Measurements from ENCODE around the gene ACOT7.
"Not testable (repeated sequence)": the region's sequence is repeated elsewhere in the genome, so short reads cannot be mapped to it uniquely, and the experiment has no call there.

The ACOT7 gene

DNA sequence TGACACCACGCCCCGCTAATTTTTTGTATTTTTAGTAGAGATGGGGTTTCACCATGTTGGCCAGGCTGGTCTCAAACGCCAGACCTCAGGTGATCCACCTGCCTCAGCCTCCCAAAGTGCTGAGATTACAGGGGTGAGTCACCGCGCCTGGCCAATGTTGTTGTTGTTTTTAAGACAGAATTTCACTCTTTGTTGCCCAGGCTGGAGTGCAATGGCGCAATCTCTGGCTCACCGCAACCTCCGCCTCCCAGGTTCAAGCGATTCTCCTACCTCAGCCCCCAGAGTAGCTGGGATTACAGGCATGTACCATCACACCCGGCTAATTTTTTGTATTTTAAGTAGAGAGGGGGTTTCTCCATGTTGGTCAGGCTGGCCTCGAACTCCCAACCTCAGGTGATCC, 173.9 kb downstream of the ACOT7 start:
- DNase-seq = not testable (repeated sequence)

DNA sequence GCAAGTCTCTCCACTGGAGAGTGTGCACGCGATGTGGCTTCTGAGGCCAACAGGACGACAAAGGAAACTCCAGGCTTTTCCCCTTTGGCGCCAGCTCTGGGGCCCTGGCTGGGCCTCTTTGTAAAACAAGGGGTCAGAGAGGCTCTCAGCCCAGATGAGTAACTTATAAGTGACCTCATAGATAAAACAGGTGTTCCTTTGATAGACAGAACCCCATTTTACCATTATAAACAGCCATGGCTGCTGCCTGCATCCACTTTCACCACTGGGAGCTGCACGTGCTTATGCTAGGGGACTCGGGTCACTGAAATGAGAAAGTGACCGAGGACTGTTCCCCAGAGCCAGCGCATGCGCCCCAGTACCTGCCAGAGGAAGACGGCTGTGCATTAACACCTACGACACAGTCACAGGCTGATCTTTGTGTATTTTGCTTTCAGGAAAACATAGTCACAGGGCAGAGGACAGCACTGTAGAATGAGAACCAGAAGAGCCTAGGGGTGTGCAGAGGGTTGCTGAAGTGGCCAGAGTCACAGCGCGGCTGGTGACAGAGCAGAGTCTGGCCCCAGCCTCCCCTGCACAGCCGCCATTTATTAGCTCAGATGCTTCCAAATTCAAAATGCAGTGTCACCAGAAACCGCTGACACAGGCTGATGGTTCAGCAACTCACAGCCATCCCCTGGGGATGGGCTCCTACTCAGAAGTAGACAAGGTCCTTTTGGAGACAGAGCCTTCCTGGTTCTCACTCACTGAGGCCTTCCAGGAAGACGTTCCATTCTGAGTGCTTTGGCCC, 175.0 kb downstream of the ACOT7 start:
- no peak for DNase-seq
